Raji (cell line): Measurements from ENCODE around the gene CPA2.

Experiments
- POLR2A ChIP-seq: IDR thresholded peaks from 2 replicates; pipeline ENCODE4 v1.6.1; 2011; ENCODE audit warnings: low read depth, low read length, control low read depth; ENCODE audit not compliant: insufficient read depth

CPA2 gene

DNA sequence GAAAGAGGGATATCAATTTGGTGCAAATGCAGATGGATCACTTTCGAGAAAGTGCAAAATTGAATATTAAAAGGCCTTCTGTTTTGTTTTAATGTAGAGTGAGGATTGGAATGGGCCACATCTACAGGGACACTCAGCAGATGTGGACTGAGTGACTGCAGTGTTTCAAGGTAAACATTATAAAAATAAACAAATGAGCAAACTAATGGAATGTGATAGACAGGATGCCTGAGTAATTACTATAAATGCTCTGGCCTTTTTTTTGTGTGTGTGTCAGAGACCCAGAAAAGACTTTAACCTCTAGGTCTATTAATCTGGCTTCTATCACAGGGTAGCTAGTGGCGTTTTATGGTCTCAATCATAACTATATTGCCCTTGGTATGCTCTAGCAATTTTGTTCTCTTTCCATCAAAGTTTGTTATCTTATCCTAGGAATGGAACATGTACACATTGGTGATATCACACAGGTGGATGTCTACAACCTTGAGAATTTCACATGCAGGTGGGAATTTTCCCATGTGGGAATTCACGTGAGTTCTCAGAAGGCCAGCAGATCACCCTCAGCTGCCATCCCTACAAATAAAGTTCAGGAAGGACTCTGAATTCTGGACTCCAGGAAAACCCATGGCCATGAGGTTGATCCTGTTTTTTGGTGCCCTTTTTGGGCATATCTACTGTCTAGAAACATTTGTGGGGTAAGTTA, at the start of gene CPA2:
Gene CPA2, plus strand, starts transcription at position 606 of the 703 bp plus-strand sequence. Its CDS starts 19 bp downstream, at position 625.
- no peak for TF ChIP-seq POLR2A

DNA sequence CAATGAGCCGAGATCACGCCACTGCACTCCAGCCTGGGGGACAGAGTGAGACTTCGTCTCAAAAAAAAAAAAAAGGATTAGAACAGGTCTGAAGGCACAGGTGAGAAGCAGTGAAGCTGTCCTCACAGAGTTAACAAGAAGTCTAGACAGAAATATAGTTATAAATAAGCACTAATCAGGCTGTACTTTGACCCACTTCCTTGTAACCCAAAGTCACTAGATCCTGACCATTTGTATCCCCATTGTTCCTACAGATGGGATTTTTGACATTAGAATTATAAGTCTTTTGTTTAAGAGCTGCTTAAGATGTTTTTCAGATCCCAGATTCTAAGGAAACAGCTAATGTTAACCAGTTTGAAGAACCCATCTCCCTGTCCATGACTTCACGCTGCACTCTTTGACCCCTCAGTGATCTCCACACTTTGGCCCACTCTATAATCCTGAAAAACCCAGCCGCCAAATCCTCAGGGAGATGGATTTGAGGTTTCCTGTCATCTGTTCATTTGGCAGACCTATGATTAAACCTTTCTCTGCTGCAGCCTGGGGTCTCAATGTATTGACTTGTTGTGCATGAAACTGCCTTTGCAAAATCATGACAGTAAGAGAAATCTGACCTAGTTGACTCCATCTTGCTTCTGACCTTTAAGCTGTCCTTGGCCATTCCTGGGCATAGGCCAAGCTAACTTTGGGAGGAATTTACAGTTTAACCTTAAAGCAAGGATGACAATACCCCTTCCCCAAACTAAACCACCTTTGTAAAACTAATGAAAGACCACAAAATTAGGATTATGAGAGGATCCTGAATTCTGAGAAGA, 47.6 kb upstream of the CPA2 start:
- no peak for TF ChIP-seq POLR2A

DNA sequence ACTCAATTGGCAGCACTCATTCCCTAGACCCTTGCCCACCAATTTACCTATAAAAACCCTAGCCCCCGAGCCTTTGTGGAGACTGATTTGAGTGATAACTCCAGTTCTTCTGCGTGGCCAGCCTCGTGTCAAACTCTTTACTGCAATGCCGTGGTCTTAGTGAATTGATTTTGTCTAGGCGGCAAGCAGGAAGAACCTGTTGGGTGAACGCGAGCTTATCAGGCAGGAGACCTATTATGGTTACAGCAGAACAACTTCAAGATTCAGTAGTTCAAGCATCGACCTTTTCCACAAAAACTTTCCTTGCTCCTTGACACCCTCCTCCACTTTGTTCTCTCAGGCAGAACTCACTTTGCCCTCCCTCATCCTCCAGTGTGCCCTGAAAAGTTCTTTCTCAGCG, 46.8 kb upstream of the CPA2 start:
- TF ChIP-seq POLR2A, result no peak

DNA sequence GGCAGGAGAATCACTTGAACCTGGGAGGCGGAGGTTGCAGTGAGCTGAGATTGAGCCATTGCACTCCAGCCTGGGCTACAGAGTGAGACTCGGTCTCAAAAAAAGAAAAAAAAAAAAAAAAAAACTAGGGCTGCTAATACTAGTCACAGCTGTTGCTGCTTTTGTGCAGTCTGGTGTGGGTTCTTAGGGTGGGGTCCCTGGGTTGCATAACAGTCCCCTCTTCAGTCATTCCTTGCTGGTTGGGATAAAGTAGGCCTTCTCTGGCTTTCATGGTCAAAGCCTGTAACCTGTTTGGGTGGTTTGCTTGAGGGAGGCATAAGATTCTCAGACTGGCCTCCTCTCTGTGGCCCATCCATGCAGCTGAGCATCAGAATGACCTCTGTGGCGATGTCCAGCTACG, 44.9 kb upstream of the CPA2 start:
- no peak for TF ChIP-seq POLR2A

DNA sequence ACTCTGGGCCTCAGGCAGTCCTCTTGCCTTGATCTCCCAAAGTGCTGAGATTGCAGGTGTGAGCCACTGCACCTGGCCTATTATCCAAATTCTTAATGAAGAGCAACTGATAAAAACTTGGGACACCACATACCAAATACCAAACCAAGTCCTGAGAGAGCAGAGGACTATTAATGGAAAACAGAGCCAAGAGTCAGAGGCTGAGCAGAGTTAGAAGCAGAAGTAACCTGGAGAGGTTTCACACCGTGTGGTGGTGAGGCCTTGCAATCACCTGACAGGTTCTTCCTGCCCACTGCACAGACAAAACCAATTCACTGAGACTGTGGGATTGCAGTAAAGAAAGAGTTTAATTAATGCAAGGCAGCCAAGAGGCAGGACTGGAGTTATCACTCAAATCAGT, 43.0 kb upstream of the CPA2 start:
- no peak for TF ChIP-seq POLR2A

DNA sequence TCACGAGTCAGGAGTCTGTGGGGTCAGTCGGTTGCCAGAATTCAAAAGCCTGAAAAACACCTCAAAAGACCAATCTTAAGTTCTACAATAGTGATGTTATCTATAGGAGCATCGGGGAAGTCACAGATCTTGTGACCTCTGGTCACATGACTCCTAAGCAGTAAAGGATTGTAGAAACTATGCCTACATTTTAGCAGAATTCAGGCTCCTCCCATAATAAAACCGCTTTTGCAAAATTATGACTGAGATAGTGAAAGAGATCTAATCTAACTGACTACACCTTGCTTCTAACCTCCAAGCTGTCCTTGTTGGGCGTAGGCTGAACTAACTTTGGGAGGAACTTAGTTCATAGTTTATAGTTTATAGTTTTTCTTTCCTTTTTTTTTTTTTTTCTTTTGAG, 42.5 kb upstream of the CPA2 start:
- TF ChIP-seq POLR2A, result no peak

DNA sequence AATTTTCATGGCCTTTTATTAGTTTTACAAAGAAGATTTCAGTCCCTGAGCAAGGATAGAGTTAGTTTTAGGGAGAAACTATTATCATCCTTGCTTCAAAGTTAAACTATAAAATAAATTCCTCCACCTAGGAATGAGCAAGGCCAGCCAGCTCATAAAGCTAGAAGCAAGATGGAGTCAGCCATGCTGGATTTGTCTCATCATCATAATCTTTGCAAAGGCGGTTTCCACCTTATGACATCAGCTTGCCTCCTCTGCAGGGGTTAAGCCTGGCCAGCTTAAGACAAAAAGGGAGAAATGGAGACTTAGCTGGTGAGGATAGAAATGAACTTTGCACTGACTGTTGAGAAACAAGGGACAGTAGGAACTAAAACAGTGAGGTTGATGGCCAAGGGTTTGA, 40.3 kb upstream of the CPA2 start:
- no peak for TF ChIP-seq POLR2A

DNA sequence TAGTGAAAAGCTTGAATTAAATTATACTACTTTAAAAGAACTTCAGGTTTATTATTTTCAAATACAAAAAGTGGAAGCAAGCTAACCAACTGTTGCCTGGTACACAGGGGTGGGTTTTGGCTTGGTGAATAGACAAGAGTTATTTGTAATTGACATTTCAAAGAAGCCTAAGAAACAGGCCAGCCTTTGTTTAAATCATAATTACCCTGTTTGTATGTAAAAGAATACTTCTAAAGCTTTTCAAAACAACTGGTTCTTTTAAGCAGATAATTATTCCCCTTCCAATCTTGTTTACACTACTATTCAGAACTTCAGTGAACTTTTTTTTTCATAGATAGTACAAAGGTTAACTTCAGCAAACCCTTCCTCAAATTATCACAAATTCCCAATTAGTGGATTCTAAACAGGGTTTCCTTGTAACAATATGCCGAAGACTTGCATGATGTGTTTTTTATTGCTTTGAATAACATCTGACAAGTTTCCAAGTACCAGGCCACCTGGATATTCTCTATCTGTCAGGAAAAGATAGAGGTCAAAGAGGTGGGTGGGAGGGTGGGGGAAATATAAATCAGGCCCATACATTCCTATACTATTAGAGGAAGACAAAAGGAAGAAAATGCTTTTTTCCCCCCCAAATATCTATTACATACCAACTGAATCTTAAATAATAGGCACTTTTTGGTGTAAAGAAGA, 38.6 kb upstream of the CPA2 start:
- no peak for TF ChIP-seq POLR2A

DNA sequence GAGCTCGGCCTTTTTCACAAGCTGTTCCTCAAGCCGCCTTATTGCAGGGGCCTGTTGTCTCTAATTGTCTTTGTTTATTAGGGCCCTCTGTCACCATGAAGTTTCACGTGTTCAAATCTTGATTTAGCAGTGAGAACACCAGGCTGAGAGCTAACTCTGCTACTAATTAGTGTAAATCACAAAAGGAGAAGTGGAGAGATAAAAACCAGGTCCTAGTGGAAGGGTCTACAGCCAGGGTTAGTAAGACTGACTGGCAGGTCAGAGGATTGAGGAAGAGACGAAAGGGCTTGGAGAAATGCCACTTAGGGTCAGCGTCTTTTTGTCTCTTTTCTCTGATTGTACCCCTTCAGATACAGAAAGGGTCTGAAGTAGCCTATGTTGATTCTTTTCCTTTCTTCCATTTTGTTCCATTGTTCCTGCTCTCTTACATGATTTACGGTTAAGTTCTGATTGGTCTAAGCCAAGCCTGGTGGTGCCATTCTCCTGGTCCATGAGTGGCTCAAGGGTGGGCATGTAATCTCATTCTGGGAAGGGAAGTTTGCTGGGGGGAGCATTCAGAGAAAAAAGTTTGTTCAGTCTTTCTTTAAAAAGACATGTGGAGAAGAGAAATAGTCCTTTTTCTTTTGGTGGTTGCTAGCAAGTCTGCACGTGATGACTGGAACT, 37.7 kb upstream of the CPA2 start:
- TF ChIP-seq POLR2A, result no peak

DNA sequence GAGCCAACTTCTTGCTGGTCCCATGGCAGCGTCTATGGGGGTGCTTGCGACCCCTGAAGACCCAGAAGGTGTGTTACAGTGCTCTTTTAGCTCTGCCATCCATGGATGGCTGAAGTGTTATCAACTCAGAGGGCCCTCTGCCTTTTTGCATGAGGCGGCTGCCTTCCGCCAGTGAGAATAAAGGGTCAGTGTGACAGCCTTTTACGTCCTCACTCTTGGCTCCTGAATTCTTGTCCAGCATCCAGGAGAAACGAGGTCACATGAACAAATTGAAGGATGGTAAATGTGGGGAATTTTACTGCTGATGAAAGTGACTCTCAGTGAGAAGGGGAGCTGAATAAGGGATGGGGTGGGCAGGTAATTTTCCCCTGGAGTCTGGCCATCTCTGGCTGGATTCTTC, 34.9 kb upstream of the CPA2 start:
- no peak for TF ChIP-seq POLR2A

DNA sequence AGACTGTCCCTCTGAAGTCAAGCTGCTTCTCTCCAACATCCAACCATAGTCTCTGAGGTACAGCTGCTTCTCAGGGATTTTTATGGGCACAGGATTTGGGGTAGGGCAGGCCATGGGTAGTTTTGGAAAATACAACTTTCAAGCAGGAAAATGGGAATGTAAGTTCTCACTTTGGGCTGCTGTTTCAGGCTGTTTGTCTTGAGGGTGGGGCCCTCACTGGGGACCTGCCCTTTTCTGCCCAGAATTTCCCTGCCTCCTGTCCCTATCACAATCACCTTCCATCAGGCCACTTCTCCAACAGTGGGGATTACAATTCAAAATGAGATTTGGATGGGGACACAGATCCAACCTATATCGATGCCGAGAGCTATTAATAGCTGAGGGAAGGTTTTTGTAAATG, 34.5 kb upstream of the CPA2 start:
- no peak for TF ChIP-seq POLR2A

DNA sequence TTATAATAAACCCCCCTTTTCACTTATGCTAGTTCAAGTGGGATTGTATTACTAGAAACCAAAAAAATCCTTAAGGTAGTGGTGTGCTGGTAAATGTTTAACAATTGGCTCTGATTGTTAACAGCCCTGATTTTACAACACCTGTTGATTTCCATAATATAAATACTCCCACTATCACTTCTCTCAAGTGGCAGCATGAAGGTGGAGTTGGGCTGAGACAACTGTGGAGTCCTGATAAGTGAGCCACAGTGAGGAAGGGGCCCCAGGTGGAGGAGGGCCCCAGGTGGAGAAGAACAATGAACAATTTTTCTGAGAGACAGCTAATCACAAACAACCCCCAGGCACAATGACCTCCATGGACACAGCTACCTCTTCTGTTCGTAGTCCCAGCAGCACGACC, 32.6 kb upstream of the CPA2 start:
- no peak for TF ChIP-seq POLR2A

DNA sequence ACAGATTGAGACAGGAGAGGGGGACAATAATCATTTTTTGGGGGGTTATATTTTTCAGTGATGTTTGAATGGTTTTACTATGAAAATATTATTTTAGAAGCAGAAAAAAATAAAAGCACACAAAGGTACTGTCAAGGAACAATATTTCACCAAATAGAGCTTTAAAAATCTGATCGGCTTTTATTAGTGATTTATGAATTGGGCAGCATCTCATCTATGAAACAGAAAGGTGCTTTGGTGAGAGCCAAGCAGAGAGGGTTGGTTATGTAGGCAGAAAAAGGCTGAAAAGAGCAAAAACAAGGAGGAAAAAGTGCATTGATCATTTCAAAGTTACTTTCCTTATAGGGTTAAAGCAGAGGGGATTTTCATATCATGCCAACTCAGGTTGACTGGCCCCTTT, 26.4 kb upstream of the CPA2 start:
- no peak for TF ChIP-seq POLR2A

DNA sequence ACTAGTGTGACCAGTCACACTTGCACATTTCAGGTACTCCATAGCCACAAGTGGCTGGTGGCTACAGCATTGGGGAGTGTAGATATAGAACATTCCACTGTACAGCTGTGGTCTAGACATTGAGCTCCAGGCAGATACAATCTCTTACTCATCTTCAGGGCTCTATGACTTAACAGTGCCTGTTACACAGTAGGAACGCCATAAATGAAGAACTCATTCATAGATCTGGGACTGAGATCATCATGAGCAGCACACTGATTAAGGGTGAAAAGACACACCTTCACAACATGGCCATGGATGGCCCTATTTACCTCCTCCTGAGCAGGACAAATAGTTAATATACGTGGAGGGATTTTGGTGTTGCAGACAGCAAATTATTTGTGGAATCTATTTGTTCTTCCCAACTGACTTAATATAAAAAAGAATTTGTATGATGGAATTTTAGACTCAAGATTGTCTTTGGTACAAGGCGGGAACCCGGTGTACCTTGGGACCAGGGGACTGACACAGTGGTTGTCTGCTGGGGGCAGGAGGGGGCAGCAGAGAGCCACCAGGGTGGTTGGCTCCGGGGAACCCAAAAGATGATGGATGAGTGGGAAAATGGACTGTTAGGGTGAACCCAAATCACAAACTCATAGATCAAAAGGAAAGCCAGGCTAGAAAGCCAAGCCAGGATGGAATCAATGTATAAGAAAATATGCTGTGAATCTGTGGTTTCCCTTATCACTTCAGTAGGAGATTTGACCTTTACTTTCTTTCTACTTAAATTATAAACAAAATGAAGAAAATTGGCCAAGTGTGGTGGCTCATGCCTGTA, 24.3 kb upstream of the CPA2 start:
- TF ChIP-seq POLR2A, result no peak

DNA sequence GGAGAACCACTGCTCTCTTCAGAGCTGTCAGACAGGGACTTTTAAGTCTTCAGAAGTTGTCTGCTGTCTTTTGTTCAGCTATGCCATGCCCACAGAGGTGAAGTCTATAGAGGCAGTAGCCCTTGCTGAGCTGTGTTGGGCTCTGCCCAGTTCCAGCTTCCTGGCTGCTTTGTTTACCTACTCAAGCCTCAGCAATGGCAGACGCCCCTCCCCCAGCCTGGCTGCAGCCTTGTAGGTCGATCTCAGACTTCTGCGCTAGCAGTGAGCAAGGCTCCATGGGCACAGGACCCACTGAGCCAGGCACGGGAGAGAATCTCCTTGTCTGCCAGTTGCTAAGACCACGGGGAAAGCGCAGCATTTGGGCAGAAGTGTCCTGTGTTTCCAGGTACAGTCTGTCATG, 12.1 kb upstream of the CPA2 start:
- no peak for TF ChIP-seq POLR2A
